K562 (cell line): ENCODE measurements around the gene COQ4. TPM values are rescaled to one million over a fixed set of nuclear protein-coding genes. Genes with fewer than 3 reads are reported as not detected.

Source experiments
- ATAC-seq: fragments of 200-7000 bp; cut with Tn5 transposase; 3 replicates; pipeline ENCODE4 v1.9.1; 2020; ENCODE audit warnings: moderate library complexity
- BruUV-seq: library from RNA; stranded (reverse); fragments of 400-500 nt; replicated peaks from 2 replicates; lab custom pipeline; 2021; lab: Mats Ljungman, UMichigan
- CTCF ChIA-PET: fragments of 300-600 bp; formaldehyde crosslinking; extraction: SDS; loops from one replicate; lab custom pipeline; 2021; ENCODE audit warnings: low intra/inter-chr PET ratio; lab: Yijun Ruan, JAX
- POLR2A ChIA-PET: fragments of 300-600, 350-650 bp; sonication (Branson Sonifier 250); formaldehyde crosslinking; extraction: SDS; loops from one replicate; lab custom pipeline; 2021; ENCODE audit warnings: antibody characterized with exemption, inconsistent platforms; lab: Yijun Ruan, JAX
- DNase-seq, 4 experiments: peaks; one replicate each; pipeline versions ENCODE4 v3.0.0 to v3.0.0-alpha.2; 2011 to 2018; ENCODE audit warnings: low spot score in 3 of 4, mixed read lengths in 3 of 4; ENCODE audit errors: extremely low read depth in 1 of 4
- FAIRE-seq: peaks from 2 replicates; lab custom pipeline; 2011; peaks lifted over from hg19 to GRCh38; lab: Jason Lieb, UNC
- H2AFZ ChIP-seq: 2 replicates; pipeline ENCODE4 v1.6.0; 2011; ENCODE audit warnings: low read depth, low read length, control low read depth, inconsistent platforms
- H3K27ac ChIP-seq: fragments of 200-600 bp; 3 replicates; pipeline ENCODE4 v1.8.0; 2011; ENCODE audit warnings: low read depth, mild to moderate bottlenecking, control low read depth, inconsistent platforms, low read length, moderate library complexity, mixed read lengths; ENCODE audit errors: extremely low read depth
- H3K27me3 ChIP-seq, 2 experiments: fragments of 300-600 bp in 1 of 2; 2 replicates in 1 of 2; 3 replicates in 1 of 2; pipeline versions ENCODE4 v1.6.0 to v1.8.0; 2011; ENCODE audit warnings: inconsistent platforms in 2 of 2, low read length in 2 of 2, mild to moderate bottlenecking in 1 of 2, mixed read lengths in 1 of 2, moderate library complexity in 1 of 2; ENCODE audit not compliant: control insufficient read depth in 2 of 2, insufficient read depth in 2 of 2
- H3K36me3 ChIP-seq: fragments of 300-600 bp; 3 replicates; pipeline ENCODE4 v1.8.0; 2011; ENCODE audit warnings: mild to moderate bottlenecking, low read length, inconsistent platforms; ENCODE audit not compliant: control insufficient read depth, insufficient read depth
- H3K4me1 ChIP-seq, 2 experiments: fragments of 200-600 bp in 1 of 2; replicated peaks in 1 of 2; 2 replicates in 1 of 2; 3 replicates in 1 of 2; pipeline versions ENCODE4 v1.5.1 to v1.8.0; 2011; ENCODE audit warnings: inconsistent platforms in 2 of 2, low read length in 2 of 2, mild to moderate bottlenecking in 1 of 2, mixed read lengths in 1 of 2, moderate library complexity in 1 of 2; ENCODE audit not compliant: control insufficient read depth in 2 of 2, insufficient read depth in 2 of 2
- H3K4me2 ChIP-seq: 2 replicates; pipeline ENCODE4 v1.6.1; 2011; ENCODE audit warnings: low read length, control low read depth, inconsistent platforms, mixed read lengths; ENCODE audit not compliant: insufficient read depth
- H3K4me3 ChIP-seq: fragments of 200-600 bp; sonication (generic), shearing (Covaris generic); 2 replicates; pipeline ENCODE4 v1.5.1; 2016; ENCODE audit warnings: control low read depth, inconsistent platforms
- H3K79me2 ChIP-seq: fragments of 200-600 bp; 3 replicates; pipeline ENCODE4 v1.8.0; 2011; ENCODE audit warnings: low read length, inconsistent platforms; ENCODE audit not compliant: control insufficient read depth, insufficient read depth
- H3K9ac ChIP-seq, 2 experiments: 2 replicates each; pipeline versions ENCODE4 v1.6.0 to v1.6.1; 2011; ENCODE audit warnings: low read depth in 2 of 2, low read length in 2 of 2, control low read depth in 1 of 2, inconsistent platforms in 1 of 2, mild to moderate bottlenecking in 1 of 2, mixed read lengths in 1 of 2; ENCODE audit not compliant: insufficient read depth in 1 of 2
- H3K9me1 ChIP-seq: one replicate; pipeline ENCODE4 v1.6.0; 2011; ENCODE audit warnings: inconsistent platforms, mild to moderate bottlenecking, low read length, moderate library complexity; ENCODE audit not compliant: control insufficient read depth, insufficient read depth
- H3K9me3 ChIP-seq: replicated peaks from 2 replicates; pipeline ENCODE4 v1.5.1; 2011; ENCODE audit warnings: low read depth, low read length, inconsistent platforms; ENCODE audit not compliant: control insufficient read depth, insufficient read depth
- H4K20me1 ChIP-seq: replicated peaks from 2 replicates; pipeline ENCODE4 v1.6.1; 2011; ENCODE audit warnings: low read length, inconsistent platforms, mixed read lengths; ENCODE audit not compliant: control insufficient read depth, insufficient read depth
- ADNP ChIP-seq: fragments of 200-800 bp; sonication (Bioruptor generic); IDR thresholded peaks from 2 replicates; pipeline ENCODE4 v1.6.1; 2016; ENCODE audit warnings: missing genetic modification characterization, missing compliant biosample characterization
- C11orf30 ChIP-seq: fragments of 450-650 bp; IDR thresholded peaks from 2 replicates; pipeline ENCODE4 v1.6.1; 2016; ENCODE audit warnings: low read depth, mild to moderate bottlenecking
- DACH1 ChIP-seq: fragments of 450-650 bp; IDR thresholded peaks from 2 replicates; pipeline ENCODE4 v1.6.1; 2018; ENCODE audit not compliant: partially characterized antibody
- KLF16 ChIP-seq: IDR thresholded peaks from 2 replicates; pipeline ENCODE4 v1.6.1; 2016; ENCODE audit warnings: antibody characterized with exemption
- MEF2A ChIP-seq: IDR thresholded peaks from 2 replicates; pipeline ENCODE4 v1.6.1; 2011; ENCODE audit warnings: low read depth, mild to moderate bottlenecking, low read length, moderate library complexity; ENCODE audit not compliant: control insufficient read depth
- MXI1 ChIP-seq: IDR thresholded peaks from 2 replicates; pipeline ENCODE4 v1.6.1; 2011; ENCODE audit warnings: low read depth, mild to moderate bottlenecking, improper control_type of control experiment, low read length
- UBTF ChIP-seq, 2 experiments: IDR thresholded peaks; 2 replicates each; pipeline ENCODE4 v1.6.1; 2012; ENCODE audit warnings: improper control_type of control experiment in 2 of 2, low read depth in 2 of 2, low read length in 2 of 2, borderline replicate concordance in 1 of 2
- ZBTB1 ChIP-seq: sonication (generic); formaldehyde crosslinking; IDR thresholded peaks from 2 replicates; pipeline ENCODE4 v1.8.1; 2023; ENCODE audit warnings: missing genetic modification reagents, low read depth, mild to moderate bottlenecking, borderline replicate concordance
- ZBTB12 ChIP-seq: fragments of 250-450 bp; sonication (Bioruptor Pico); IDR thresholded peaks from 2 replicates; pipeline ENCODE4 v1.4.0; 2020
- ZBTB7A ChIP-seq: IDR thresholded peaks from 2 replicates; pipeline ENCODE4 v1.6.1; 2011; ENCODE audit warnings: low read depth, mild to moderate bottlenecking, low read length, moderate library complexity, borderline replicate concordance; ENCODE audit not compliant: control insufficient read depth
- ZNF184 ChIP-seq: sonication (generic); formaldehyde crosslinking; IDR thresholded peaks from 2 replicates; pipeline ENCODE4 v1.5.0; 2020; ENCODE audit warnings: missing genetic modification reagents
- ZNF239 ChIP-seq: fragments of 250-450 bp; sonication (Bioruptor Pico); IDR thresholded peaks from 2 replicates; pipeline ENCODE4 v1.4.0; 2020; ENCODE audit warnings: mild to moderate bottlenecking
- ZNF253 ChIP-seq: fragments of 250-450 bp; sonication (Bioruptor Pico); conservative IDR thresholded peaks from 2 replicates; pipeline ENCODE4 v1.6.1; 2021; ENCODE audit warnings: mild to moderate bottlenecking
- ZNF280A ChIP-seq: fragments of 450-650 bp; IDR thresholded peaks from 2 replicates; pipeline ENCODE4 v1.6.1; 2018; ENCODE audit warnings: mild to moderate bottlenecking, low read depth; ENCODE audit not compliant: partially characterized antibody
- WGBS: fragments of 100-300 bp; shearing (Covaris generic); methylation state at CpG from one replicate; pipeline ENCODE4 v1.1.6; 2016; ENCODE audit warnings: low coverage, mixed read lengths; ENCODE audit not compliant: insufficient coverage; ENCODE audit errors: missing lambda C conversion rate; 5-methylcytosine and 5-hydroxymethylcytosine counted together
- in situ Hi-C: fragments of 300-500 bp; cut with MboI; formaldehyde crosslinking; loops from 4 replicates; pipeline ENCODE4 v1.15.0; 2018; ENCODE audit warnings: inconsistent platforms, mixed read lengths
- intact Hi-C: fragments of 100-400 bp; cut with micrococcal nuclease; formaldehyde crosslinking; loops from 2 replicates; pipeline ENCODE4 v1.14.2; 2022
- polyA plus RNA-seq, 8 experiments: library from polyadenylated mRNA; depleted of rRNA in 4 of 8; stranded (reverse) in 5 of 8; unstranded in 3 of 8; fragments of >200 nt; fragmentation: Nextera tagmentation in 2 of 8; fragmentation: Illumina TruSeq in 1 of 8; extraction: Ambion mirVana in 2 of 8; extraction: Trizol in 1 of 8; gene quantifications; 2 replicates each; pipeline versions ENCODE4 v1.2.1 to v1.2.3, GENCODE V29; 2011 to 2014; ENCODE audit warnings: inconsistent platforms in 1 of 8, missing spikeins in 1 of 8
- total RNA-seq, 7 experiments: library from RNA; depleted of rRNA in 6 of 7; stranded (reverse); fragments of >200 nt in 6 of 7; fragmentation: Illumina TruSeq in 2 of 7; extraction: Trizol in 2 of 7; gene quantifications; 2 replicates each; pipeline versions ENCODE4 v1.2.1 to v1.2.3, GENCODE V29; 2011 to 2021; ENCODE audit warnings: low replicate concordance in 1 of 7

COQ4 gene
- total and polyA plus RNA-seq, 9 of the 15 experiments (the other 6 are each of a cell fraction or from before 2014, with no cell fraction given) = 9.1 to 135 (median 67.2) TPM

- Histone ChIP-seq H2AFZ (peak within 1 kb of the TSS; percentile 97), H3K27me3 (no peaks in the 10 kb centered on the region), H3K9me1 (no peaks in the 10 kb centered on the region), H3K9me3 (no peaks in the 10 kb centered on the region), H3K4me1 (peaks cover 13 to 14% of the 10 kb centered on the region in 2 experiments), H3K4me3 (peak within 1 kb of the TSS; percentile 84), H4K20me1 (no peaks in the 10 kb centered on the region), H3K27ac (peak within 1 kb of the TSS; percentile 77), H3K4me2 (peak within 1 kb of the TSS; percentile 96), H3K79me2 (peaks cover 53% of the 10 kb centered on the region), H3K9ac (peak within 1 kb of the TSS; percentile 86 to 96), H3K36me3 (peaks cover 24% of the 10 kb centered on the region)
- under 1% methylated on average over 43 of the region's 55 CpGs for WGBS
- DNase-seq (peak; percentile 94 to 98 (median 96)), ATAC-seq (peak; percentile 98), FAIRE-seq (peak; percentile 89)
- ChIA-PET POLR2A (interaction anchor here (0.5 to 2.2 kb wide), 12 partner anchors 10 to 277 kb away, joined by 3 to 11 read pairs (median 4); partner anchors contain the start of genes GOLGA2 and SWI5), CTCF (no interaction called here)
- in situ Hi-C loops (loop anchor here (25.0 kb wide), 1 partner anchor 609 kb away; no protein-coding TSS in a partner anchor), intact Hi-C loops (no loop called here)
- BruUV-seq = TSS peak; percentile 97
- TF ChIP-seq ZNF239 (CRISPR knock-in tag) = no peak
- 0 out of 4 replicates have a peak, but pooled peaks of 1 of the 2 experiments have one; percentile 55 for TF ChIP-seq UBTF (IDR thresholded peaks at IDR 0.05; ENCODE audit: borderline replicate concordance in 1 of 2, low read depth in 2 of 2, low read length in 2 of 2)
- no peak for TF ChIP-seq ZNF280A
- TF ChIP-seq ZBTB7A = peak; percentile 42; the same call in 1 of the 2 replicates
- TF ChIP-seq KLF16 = no peak
- TF ChIP-seq MXI1 = peak; percentile 93
- TF ChIP-seq ZNF184 (CRISPR knock-in tag) = no peak
- no peak for TF ChIP-seq ZBTB12 (CRISPR knock-in tag)
- no peak for TF ChIP-seq MEF2A
- TF ChIP-seq C11orf30 = peak; percentile 98
- no peak for TF ChIP-seq ADNP (tag)
- no peak for TF ChIP-seq ZNF253
- 0 out of 2 replicates have a peak, but pooled peaks have one; percentile 48 for TF ChIP-seq ZBTB1 (CRISPR knock-in tag)
- peak; percentile 56 for TF ChIP-seq DACH1
Observed at GRCh38 chr9:128370752-128371629, 48.4 kb downstream of the COQ4 start, which contains the start of gene URM1. TSS of gene URM1 (plus strand) at chr9:128371374. CDS start at chr9:128371381, 7 bp downstream.
